GM06990 (cell line): ENCODE results near the gene FBXO41.

Source experiments
- DNase-seq: peaks from one replicate; pipeline ENCODE4 v3.0.0-alpha.2; 2011; ENCODE audit not compliant: insufficient read length; ENCODE audit errors: extremely low read depth
- H3K27me3 ChIP-seq: replicated peaks from 2 replicates; pipeline ENCODE4 v1.6.0; 2011; ENCODE audit warnings: low read length; ENCODE audit not compliant: control insufficient read depth, insufficient read depth
- H3K36me3 ChIP-seq: 2 replicates; pipeline ENCODE4 v1.5.1; 2011; ENCODE audit warnings: low read length; ENCODE audit not compliant: control insufficient read depth, insufficient read depth
- H3K4me3 ChIP-seq: replicated peaks from 2 replicates; pipeline ENCODE4 v1.5.1; 2011; ENCODE audit warnings: low read depth, mild to moderate bottlenecking, control low read depth, low read length
- TF ChIP-seq, protein P1 (sequence below): IDR thresholded peaks from 2 replicates; pipeline ENCODE4 v1.5.1; 2011; ENCODE audit warnings: low read length, control low read depth, mild to moderate bottlenecking, inconsistent platforms; ENCODE audit not compliant: insufficient read depth, poor library complexity, severe bottlenecking

FBXO41 gene

GRCh38 chr2:73314441-73314840 is 30.2 kb upstream of the FBXO41 start:
- Histone ChIP-seq H3K36me3 (no peaks in the 10 kb centered on the region), H3K27me3 (no peaks in the 10 kb centered on the region; the same call in none of the 2 replicates), H3K4me3 (no peak overlapping the region)
- DNase-seq: no peak
- TF ChIP-seq, protein P1, sequence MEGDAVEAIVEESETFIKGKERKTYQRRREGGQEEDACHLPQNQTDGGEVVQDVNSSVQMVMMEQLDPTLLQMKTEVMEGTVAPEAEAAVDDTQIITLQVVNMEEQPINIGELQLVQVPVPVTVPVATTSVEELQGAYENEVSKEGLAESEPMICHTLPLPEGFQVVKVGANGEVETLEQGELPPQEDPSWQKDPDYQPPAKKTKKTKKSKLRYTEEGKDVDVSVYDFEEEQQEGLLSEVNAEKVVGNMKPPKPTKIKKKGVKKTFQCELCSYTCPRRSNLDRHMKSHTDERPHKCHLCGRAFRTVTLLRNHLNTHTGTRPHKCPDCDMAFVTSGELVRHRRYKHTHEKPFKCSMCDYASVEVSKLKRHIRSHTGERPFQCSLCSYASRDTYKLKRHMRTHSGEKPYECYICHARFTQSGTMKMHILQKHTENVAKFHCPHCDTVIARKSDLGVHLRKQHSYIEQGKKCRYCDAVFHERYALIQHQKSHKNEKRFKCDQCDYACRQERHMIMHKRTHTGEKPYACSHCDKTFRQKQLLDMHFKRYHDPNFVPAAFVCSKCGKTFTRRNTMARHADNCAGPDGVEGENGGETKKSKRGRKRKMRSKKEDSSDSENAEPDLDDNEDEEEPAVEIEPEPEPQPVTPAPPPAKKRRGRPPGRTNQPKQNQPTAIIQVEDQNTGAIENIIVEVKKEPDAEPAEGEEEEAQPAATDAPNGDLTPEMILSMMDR: no peak

- no peak overlapping the region for H3K4me3 ChIP-seq
- no peak for DNase-seq
- no peaks in the 10 kb centered on the region for H3K36me3 ChIP-seq
- TF ChIP-seq, protein P1: no peak
- peaks cover 1% of the 10 kb centered on the region; the same call in 1 of the 2 replicates for H3K27me3 ChIP-seq
Measured at GRCh38 chr2:73307720-73308119, 23.4 kb upstream of the FBXO41 start.

GRCh38 chr2:73301636-73302035 is 17.4 kb upstream of the FBXO41 start:
- H3K4me3 ChIP-seq: no peak overlapping the region
- DNase-seq: no peak
- H3K27me3 ChIP-seq: no peaks in the 10 kb centered on the region
- H3K36me3 ChIP-seq: no peaks in the 10 kb centered on the region
- TF ChIP-seq, protein P1: no peak

DNA sequence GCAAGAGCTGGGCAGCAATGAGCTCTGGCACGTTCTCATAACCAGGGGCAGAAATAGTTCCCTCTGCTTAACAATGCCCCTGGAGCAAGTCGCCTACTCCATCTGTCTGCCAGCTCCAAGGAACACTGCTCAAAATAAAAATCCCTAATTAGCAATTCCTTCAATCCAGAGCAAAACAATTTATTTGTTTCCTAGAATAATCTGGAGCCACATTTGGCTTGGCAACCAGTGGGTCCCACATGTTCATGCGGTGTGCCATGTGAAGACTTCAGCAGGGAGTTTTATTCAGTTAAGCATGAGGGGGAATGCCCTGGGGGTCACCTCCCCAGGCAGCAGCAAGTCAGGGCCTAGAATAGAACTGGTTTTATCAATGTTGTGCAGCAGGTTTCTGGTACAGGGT is 16.6 kb upstream of the FBXO41 start:
- Histone ChIP-seq H3K36me3 (no peaks in the 10 kb centered on the region), H3K4me3 (no peak overlapping the region), H3K27me3 (no peaks in the 10 kb centered on the region)
- TF ChIP-seq, protein P1: no peak
- no peak for DNase-seq

DNA sequence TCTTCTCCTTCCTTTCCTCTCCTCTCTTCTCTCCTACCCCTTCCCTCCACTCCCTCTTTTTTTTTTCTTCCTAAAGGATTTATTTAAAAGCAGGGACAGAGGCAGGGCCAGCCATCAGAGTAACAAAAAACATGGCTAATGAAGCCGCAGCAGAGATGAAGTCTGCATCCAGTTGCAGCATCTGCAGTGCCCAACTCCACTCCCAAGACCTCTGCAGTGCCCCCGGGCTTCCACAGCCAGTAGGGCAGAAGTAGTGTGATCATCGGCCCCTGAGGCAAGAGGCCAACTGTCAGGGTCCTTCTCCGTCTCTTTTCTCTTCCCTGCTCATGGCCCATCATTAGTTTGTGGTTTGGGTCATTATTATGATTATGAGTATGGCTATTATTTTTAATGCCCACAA is 13.3 kb upstream of the FBXO41 start:
- no peak for DNase-seq
- Histone ChIP-seq H3K36me3 (no peaks in the 10 kb centered on the region), H3K4me3 (no peak overlapping the region), H3K27me3 (no peaks in the 10 kb centered on the region; the same call in none of the 2 replicates)
- TF ChIP-seq, protein P1: no peak

DNA sequence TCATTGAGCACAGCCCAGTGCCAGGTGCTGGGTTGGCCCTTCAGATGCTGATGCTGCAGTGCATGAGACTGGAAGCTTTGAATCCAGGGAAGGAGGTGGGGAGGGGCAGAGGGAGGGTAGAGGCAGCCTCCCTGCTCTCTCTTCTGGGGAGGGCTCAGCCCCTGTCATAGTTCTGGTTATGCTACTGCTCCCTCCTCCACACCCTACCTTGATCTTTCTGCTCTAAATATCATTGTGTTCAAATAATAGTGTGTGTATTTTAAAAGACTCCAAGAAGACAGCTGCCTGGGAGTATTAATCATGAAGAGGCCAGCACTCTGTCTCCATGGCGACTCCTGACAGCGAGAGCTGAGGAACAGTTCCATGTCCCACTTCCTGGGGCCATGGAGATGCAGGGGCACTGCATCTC is 12.9 kb upstream of the FBXO41 start:
- TF ChIP-seq, protein P1: no peak
- H3K27me3 ChIP-seq: no peaks in the 10 kb centered on the region; the same call in none of the 2 replicates

More for the DNA sequence above, 12.9 kb upstream of the FBXO41 start:
- Histone ChIP-seq H3K4me3 (no peak overlapping the region), H3K36me3 (no peaks in the 10 kb centered on the region)
- no peak for DNase-seq
